ENCODE measurements around the gene HDAC7.

Gene HDAC7

GRCh38 chr12:47819896-47820630 is at the start of gene HDAC7:
TSS of gene HDAC7 (minus strand) at chr12:47819903. CDS start at chr12:47819785, 118 bp downstream.
- peak in 3 of 4 experiments; percentile 54 to 81 (median 66) for DNase-seq (ENCODE audit: low read depth in 4 of 4, low spot score in 1 of 4)

DNA sequence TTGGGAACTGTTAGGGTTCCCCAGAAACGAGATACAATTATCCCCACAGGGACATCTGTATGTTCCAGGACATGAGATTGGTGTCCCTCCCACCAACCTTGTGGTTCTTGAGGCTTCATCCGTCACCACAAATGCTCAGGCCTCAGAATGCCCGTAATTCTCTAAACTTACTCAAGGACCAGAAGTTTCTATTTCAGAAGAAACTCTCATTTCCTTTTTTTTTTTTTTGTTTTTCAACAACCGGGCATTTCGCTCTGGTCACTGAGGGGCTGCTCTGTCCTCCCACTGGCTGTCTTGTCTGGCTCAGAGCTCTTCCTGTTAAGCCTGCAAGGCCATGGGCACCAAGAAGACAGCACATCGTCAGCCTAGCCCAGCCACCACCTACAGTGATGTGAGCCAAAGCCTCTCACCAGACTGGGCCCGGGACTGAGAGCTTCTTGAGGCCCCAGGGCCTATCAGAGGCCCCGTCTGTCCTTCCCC is 48.9 kb upstream of the HDAC7 start:
- DNase-seq (ENCODE audit: low read depth in 4 of 4, low spot score in 1 of 4): no peak

DNA sequence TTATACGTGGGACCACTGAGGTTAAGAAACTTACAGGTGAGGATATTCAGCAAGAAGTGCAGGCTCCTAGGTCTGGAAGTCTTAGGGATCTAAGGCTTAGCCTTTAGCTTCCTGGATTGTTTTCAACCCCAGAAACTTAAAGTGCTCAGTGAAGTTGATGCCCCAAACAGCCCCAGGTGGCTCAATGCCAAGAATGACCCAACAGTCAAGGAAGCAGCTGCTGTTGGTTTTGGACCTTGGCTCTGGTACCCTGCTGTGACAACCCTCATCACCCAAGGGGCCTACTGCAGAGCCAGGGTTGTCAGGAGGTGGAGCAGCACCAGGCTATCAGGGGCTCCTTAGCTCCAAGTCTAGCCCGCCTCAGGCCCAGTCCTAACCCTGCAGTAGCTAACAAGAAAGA is 48.3 kb upstream of the HDAC7 start:
- no peak for DNase-seq (ENCODE audit: low read depth in 4 of 4, low spot score in 1 of 4)

GRCh38 chr12:47867495-47867941 is 47.8 kb upstream of the HDAC7 start:
- peak in 2 of 4 experiments; percentile 19 to 57 for DNase-seq (ENCODE audit: low read depth in 4 of 4, low spot score in 1 of 4)

DNA sequence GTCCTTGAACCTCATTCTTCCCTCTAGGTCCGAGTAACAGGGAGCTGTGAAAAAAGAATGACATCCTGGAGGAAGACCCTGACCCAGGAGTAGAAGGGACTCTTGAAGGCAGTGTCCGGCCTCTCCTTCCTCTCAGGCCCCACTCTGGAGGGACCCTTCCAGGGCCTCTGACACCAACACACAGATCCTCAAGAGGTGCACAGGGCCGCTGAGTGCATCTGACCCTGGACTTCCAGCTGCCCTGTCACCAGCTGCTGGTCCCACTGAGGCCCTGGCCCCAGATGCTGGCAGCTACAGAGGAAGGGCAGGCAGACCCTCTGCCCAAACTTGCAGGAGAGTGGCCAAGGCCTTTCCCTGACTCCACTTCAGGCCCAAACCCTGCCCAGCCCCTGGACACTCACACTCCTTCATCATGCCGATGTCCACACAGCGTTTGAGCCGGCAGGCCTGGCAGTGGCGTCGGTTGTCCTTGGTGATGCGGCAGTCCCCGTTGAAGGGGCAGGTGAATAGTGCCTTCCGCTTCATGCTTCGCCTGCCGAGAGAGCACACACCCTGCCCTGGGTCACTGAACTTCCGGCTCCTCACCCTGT is 45.0 kb upstream of the HDAC7 start:
- no peak for DNase-seq (ENCODE audit: low read depth in 4 of 4, low spot score in 1 of 4)

- DNase-seq (ENCODE audit: low read depth in 4 of 4, low spot score in 1 of 4): no peak
Observed at GRCh38 chr12:47863985-47864384, 44.3 kb upstream of the HDAC7 start.

DNA sequence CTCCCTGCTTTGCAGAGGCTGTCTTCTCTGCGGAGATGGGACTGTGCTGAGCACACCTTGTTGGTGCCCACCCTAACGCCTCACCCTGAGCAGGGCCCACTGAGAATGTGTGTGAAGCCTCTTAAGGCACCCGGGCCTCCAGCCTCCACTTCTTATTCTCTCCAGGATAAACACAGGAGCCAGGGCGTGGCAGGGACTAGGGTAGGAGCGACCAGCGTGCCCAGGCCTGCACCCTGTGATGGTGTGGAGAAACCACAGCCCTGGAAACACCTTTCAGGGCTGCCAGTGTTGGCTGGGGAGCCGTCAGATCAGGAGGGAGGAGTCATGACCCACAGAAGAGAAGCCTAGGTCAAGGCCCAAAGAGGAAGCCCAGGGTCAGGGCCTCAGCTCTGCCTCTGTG is 43.8 kb upstream of the HDAC7 start:
- no peak for DNase-seq (ENCODE audit: low read depth in 4 of 4, low spot score in 1 of 4)

- DNase-seq (ENCODE audit: low read depth in 4 of 4, low spot score in 1 of 4): no peak
Observed at GRCh38 chr12:47862881-47863280, 43.2 kb upstream of the HDAC7 start.

- no peak for DNase-seq (ENCODE audit: low read depth in 4 of 4, low spot score in 1 of 4)
Observed at GRCh38 chr12:47862167-47862750, 42.6 kb upstream of the HDAC7 start.

DNA sequence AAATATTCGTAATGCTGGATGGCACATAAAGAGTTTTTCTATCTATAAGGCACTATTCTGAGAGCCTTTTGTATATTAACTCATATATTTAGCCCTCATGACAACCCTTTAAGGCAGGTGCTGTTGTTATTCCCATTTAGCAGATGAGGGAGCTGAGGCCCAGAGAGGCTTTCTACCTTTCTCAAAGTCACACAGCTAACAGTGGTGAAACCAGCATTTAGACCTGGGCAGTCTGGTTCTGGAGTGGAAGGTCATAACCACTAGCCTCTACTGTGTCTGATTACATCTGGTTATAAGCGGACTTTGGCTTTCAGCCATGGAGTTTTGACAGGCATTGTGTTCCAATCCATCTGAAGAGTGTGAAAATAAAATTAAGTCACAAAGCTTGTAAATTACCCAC is 41.2 kb upstream of the HDAC7 start:
- no peak for DNase-seq (ENCODE audit: low read depth in 4 of 4, low spot score in 1 of 4)

GRCh38 chr12:47860279-47860841 is 40.7 kb upstream of the HDAC7 start:
- no peak for DNase-seq (ENCODE audit: low read depth in 4 of 4, low spot score in 1 of 4)

DNA sequence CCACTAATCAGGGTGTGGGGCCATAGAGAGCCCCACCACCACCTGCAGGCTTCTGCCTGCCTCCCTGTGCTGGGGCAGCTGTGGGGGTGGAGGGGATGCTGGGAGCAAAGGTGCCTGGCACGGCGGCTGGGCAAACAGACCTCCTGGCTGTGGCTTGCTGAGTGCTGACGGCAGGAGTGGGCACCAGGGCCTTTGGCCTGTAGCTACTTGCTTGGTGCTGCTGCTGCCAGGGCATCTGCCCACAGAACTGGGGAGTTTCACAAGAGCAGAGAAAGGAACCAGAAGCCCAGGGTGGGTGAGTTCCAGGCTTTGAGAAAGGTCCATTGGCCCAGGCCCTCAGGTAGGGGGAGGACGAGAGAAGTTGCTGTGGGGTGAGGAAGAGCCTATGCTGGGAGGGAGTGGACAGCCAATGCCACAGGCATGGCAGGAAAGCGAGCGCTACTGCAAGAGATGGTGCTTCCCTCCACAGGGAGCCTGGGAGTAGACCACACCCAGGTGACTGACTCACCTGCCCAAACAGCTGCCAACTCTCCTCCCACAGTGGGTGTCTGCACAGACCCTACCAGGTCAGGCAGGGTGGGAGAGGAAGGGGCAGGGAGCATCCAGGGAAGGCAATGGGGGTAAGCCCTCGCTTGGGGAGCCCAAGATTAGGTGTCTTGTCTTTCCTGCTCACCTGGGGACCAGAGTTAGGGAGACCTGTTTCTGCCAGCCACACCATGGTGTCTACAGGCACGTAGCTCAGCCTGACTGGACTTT is 39.0 kb upstream of the HDAC7 start:
- DNase-seq (ENCODE audit: low read depth in 4 of 4, low spot score in 1 of 4): no peak

DNA sequence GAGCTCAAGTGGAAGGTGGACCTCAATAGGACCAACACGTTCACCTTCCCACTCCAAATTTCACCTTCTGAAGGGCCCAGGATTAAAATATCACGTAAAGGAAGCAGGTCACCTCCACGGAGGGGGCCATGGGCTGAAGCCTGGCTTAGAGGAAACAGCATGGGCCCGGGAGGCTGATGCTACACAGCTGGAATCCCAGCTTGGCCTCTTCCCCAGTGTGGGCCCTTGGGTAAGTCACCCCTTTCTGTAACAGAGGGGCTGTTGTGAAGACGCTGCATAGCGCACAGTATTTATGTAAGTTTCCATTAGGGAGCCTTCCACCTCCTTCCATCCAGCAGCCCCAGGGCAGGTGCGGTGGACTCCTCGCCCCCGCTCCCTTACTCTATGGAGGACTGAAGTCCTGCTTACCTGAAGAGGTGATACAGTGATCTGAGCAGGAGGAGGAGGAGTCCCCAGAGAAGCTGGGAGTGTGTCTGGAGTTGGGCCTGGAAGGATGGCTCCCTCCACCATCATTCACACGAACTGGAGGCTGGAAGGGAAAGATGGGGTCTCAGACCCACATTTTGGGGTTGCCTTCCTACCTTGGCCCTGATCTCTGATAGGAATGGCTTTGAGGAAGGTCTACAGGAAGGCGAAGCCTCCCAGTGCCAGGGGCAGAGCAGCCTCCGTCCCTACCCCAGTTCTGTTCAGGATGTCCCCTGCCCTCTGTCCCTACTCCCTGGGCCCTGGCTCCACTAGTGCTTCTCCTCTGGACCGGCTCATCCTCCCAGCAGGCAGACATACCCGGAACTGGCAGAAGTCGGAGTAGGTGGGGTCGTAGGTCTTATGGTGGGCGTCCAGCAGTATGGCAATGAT is 37.2 kb upstream of the HDAC7 start:
- no peak for DNase-seq (ENCODE audit: low read depth in 4 of 4, low spot score in 1 of 4)

GRCh38 chr12:47856094-47856493 is 36.4 kb upstream of the HDAC7 start:
- DNase-seq (ENCODE audit: low read depth in 4 of 4, low spot score in 1 of 4): no peak

DNA sequence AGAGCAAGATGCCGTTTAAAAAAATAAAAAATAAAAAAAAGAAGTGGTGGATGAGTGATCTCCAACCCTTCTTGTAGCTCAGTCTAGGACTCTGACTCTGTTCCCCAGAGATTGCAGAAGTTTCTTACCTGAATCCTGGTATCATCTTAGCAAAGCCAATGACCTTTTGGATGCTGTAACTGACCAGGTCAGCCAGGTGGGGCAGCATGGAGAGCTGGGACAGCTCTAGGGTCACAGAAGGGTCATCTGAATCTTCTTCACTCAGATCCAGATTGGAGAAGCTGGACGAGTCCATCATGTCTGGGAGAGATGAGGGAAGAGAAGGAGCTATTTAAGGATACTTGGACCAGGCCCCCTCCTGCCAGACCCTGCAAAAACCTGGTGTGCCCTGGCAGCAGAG is 35.8 kb upstream of the HDAC7 start:
- no peak for DNase-seq (ENCODE audit: low read depth in 4 of 4, low spot score in 1 of 4)

GRCh38 chr12:47854531-47854930 is 34.8 kb upstream of the HDAC7 start:
- no peak for DNase-seq (ENCODE audit: low read depth in 4 of 4, low spot score in 1 of 4)

DNA sequence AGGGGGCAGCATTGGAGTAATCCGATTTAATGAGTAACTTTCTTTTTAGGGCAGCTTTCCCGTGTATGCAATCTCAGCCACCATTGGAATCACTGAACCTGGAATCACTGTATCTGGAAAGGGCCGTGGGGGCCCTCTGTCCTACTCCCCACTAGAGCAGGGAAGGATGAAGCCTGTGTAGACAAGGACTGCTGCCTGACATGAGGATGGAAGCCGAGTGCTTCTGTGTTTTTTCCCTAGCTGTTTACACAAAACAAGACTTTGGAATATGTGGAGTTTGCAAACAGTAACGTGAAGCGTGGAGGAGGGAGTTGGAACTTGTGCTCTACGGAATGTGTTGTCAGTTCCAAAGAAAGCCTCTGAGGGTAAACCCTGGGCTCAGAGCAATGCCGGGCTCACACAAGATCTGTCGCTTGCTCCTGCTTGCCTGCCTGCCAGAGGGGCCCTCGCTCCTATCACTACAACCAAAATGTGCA is 32.4 kb upstream of the HDAC7 start:
- no peak for DNase-seq (ENCODE audit: low read depth in 4 of 4, low spot score in 1 of 4)

- no peak for DNase-seq (ENCODE audit: low read depth in 4 of 4, low spot score in 1 of 4)
Observed at GRCh38 chr12:47851303-47851952, 31.7 kb upstream of the HDAC7 start.

DNA sequence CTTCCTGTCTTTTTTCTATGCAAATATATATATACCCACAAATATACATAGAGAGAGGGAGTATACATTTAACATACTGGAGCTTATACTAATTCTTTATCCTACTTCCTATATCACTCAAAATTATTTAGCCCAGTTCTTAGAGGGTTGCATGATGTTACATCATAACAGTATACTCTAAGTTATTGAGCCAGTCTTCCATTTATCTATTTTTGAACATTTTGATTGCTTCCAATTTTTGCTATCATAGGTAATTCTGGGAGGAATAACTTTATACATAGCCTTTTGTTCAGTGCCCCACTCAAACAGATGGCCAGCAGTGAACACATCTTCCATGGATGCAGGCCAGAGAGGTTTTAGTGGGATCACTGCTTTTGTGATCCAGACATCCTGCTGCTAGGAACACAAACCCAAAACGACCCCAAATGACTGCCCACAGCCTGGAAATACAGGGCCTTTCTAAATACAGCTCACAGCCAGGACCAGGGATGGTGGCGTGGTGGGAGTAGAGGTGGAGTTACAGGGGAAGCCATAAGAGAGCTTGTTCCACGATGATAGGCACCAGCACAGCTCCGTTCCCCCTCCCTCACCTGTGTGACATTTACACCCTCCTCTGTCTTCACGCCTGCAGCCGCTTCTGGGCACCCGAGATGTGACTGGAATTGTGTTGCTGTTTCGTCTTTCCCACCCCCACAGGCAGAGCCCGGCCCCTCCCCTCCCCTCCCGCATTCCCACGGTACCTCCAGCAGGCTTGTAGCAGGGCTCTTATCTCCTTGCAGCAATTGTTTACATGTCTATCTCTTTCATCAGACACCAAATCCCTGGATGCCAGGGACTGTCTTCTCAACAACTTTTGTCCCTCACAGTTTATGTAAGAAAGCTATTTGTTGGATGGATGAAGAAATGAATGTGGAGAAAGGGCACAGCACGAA is 30.7 kb upstream of the HDAC7 start:
- DNase-seq (ENCODE audit: low read depth in 4 of 4, low spot score in 1 of 4): no peak
